Right renal pelvis (tissue), 4 donors: ENCODE measurements around the gene TMEM135. TPM values are rescaled to one million over a fixed set of nuclear protein-coding genes. Genes with fewer than 3 reads are reported as not detected.
"Not testable (repeated sequence)": the region's sequence is repeated elsewhere in the genome, so short reads cannot be mapped to it uniquely, and the experiment has no call there.

Experiments
- DNase-seq, 4 donors: peaks; one replicate each; pipeline ENCODE4 v3.0.0-alpha.2; 2013; ENCODE audit warnings: low read depth in 4 of 4, low spot score in 3 of 4, missing footprints in 1 of 4
- polyA plus RNA-seq, 4 donors: library from polyadenylated mRNA; unstranded; fragments of 120-200 nt; gene quantifications; one replicate each; pipeline ENCODE4 v1.2.1, GENCODE V29; 2013; ENCODE audit not compliant: insufficient read length in 4 of 4

Gene TMEM135
- polyA plus RNA-seq = 10 to 100 TPM; 34.3 to 38.7 (median 37.0) TPM

DNA sequence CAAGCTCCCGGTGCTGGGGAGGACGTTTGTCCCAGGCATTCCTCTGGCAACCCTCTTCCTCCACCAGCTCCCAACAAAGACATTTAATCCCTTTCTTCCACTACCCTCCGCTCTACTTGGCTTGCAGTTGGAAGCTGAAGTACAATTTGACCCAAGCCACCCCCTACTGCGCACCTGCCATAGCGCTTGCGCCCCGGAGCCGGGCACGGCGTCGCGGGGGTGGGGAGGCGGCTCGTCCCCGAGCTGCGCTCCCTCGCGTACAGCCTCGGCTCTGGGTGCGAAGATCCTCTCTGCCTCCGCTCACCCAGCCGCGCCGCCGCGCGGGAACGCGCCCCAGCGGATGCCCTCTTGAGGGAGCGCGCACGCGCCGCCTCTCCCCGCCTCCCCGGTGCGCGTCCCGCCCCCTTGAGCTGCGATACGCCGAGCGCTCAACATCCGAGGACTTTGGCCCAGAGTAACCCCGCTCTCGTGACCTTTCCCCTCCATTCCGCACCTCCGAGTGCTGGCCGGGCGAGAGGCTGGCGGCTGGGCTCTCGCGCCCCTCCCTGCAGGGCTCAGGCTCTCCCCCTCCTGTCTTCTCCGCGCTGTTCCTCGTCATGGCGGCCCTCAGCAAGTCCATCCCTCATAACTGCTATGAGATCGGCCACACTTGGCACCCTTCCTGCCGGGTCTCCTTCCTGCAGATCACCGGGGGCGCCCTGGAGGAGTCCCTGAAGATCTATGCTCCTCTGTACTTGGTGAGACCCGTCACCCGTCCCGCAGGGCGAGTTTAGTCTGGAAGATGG lies at the start of gene TMEM135:
TSS of gene TMEM135 (plus strand) at position 485 of the 785 bp plus-strand sequence. CDS start at position 597, 112 bp downstream.
- peak; percentile 83 to 87 (median 84) for DNase-seq

DNA sequence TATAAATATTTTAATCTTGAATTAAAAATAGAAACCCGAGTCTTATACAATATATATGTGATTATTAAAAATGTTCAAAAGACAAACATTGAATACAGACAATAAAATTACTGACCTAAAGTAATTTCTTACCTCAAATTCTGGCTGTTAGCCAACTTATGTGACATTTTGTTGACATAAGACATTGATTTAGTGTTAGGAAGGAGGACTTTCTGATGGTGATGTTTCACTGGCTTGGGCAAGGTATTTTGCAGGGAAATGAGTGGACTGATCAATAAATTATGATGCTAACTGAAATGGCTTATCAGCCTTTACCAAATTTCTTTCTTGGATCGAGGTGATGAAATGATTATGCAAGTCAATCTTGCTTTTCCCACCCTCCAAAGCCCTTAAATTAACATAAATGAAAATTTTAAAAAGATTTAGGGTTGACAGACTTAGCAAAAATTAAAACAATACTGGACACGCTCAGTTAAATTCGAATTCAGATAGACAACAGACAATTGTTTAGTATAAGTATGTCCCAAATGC lies 49.3 kb upstream of the TMEM135 start:
- DNase-seq = no peak

DNA sequence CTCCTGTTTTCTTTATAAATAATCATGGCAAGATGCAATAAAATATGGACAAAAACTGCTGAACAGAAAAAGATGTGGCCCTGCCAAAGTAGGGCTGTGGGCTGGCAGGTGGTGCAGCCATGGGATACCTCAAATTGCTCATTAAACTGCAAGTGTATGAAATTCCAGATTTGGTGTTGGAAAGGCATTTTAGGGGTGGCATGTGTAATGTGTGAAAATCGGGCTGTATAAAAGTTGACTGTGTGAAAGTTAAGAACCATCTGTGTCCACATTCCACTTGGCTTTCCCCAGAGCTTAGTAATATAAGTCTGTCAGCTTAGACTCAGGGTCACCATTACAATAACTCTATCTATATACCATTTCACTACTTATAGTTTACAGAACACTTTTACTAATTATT lies 47.7 kb upstream of the TMEM135 start:
- DNase-seq = no peak

DNA sequence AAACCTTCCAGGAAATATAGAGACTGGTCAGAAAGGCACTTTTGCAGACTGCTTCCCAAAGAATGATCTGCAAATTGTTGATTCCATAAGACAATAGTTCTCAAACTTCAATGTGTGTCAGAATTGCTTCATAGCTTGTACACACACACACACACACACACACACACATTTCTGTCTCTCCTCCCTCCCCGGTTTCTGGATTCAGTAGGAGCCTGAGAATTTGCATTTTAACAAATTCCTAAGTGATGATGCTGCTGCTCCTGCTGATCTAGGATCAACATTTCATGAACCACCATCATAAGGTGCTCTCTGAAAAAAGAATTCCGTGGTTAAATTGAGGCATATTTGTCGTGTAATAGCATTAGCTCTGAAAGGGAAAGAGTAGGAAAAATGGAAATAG lies 47.2 kb upstream of the TMEM135 start:
- no peak for DNase-seq

DNA sequence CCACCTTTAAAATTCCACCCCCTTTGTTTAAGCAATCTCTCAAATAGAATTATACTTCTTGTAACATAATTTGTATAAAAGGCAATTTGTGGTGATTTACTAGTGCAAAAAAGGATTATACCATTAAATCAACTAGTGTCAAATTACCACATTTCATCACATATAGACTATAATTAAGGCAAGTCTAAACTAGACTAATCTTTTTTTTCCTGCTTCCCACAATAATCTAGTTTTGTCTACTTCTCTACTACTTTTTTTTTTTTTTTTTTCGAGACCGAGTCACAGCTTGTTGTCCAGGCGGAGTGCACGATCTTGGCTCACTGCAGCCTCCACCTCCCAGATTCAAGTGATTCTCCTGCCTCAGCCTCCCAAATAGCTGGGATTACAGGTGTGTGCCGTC lies 46.4 kb upstream of the TMEM135 start:
- DNase-seq = no peak

DNA sequence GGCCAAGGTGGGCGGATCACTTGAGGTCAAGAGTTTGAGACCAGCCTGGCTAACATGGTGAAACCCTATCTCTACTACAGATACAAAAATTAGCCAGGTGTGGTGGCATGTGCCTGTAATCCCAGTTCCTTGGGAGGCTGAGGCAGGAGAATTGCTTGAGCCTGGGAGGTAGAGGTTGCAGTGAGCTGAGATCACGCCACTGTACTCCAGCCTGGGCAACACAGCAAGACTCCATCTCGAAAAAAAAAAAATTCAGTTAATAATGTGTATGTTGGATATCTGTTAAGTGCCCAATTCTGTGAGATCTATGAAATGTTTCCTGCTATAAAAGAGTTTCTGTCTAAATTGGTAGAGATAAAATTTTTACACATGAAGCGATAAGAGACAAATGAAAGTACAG lies 45.4 kb upstream of the TMEM135 start:
- DNase-seq = not testable (repeated sequence)

DNA sequence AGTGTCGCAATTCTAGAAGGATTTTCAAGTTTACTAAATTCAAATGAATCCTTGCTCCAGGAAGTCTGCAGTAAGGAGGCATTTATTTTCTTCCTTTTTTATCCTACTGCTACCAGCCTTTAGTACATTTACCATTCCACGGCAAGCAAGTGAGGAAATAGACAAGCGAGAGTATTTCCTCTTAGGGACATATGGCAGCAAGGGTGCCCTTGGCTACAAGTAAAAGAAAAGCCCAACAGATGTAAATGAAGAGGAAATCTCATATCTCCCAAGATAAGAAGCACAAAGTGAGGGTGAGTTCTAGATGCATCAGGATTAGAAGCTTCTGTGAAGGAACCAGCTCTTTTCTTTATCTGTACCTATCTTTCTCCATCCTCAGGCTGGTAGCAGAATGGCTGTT lies 44.7 kb upstream of the TMEM135 start:
- DNase-seq = no peak

DNA sequence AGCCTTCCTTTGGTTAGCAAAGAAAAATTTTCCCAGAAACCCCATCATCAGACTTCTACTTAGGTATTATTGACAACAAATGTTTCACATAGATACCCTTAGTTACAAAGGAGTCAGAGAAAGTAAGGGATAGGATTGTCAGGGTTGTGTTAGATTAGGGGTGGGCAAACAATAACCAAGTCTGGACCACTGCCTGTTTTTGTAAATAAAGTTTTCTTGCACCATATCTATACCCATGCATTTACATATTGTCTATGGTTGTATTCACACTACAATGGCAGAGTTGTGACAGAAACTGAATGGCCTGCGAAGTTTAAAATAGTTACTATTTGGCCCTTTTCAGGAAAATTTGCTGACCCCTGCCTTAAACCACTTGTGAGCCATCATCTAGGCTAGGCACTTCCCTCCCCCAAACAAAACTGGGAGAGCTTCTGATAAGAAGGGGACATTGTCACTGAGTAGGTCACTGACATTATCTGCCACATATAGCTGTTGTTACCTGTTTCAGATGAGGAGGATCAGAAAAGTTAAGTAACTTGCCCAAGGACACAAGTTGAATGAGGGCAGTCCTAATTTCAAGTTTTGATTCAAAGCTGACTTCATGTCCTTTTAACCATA lies 40.7 kb upstream of the TMEM135 start:
- no peak for DNase-seq

DNA sequence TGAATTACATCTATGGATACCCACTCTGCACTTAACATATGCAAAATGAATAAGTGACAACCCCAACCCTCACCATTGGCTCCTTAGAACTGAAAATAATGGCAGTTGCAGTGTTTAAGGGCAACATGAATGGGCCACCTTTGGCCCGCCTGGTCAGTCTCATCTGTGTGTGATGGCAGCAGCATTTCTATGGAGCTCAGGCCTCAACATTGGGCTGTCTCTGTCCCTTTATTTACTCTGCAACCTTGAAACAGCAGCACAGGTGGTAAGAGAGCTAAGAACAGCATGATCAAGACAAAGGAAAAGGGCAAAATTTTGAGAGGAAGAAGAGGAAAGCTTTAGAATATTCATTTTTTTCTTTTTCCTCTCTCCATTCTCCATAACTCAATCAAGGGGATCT lies 38.3 kb upstream of the TMEM135 start:
- no peak for DNase-seq

DNA sequence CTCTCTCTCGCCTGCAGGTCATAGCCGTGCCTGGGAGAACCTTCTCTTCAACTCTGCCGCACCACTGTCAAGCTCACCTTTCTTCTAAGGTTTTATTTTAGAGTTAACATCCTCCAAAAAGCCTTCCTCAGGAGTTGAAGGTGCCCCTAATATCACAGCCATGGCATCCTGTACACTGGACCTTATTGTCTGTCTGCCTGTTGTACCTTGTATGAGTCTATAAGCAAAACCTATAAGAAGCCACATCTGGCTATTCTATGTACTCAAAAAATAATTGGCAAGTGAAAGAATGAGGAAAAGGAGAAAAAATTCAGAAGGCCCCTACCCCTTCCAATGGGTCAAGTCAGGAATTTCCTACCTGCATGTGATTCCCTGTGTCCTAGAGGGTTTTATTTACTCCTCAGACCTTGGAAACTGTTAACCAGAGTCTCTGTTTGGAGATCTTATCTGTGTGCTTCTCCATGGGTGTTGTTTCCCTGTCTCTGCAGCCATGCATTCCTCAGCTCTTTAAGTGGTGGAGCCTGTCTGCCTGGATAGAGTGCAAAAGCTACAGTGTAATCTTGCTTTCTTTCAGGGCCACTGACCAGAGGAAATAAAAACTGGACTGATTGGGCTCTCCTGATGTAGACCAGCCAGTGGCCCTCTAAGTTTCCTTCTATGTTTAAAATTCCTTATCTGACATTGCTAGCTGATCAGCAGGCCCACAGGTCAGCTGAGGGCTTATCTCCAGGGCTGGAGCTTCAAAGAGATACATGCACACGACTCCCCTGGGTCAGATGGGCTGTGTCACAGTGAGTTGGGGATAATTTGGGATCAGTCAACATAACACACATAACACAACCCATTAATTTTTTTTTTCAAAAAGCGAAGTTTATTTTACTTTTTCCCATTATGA lies 37.6 kb upstream of the TMEM135 start:
- DNase-seq = peak in 1 of 4 donors; percentile 31

DNA sequence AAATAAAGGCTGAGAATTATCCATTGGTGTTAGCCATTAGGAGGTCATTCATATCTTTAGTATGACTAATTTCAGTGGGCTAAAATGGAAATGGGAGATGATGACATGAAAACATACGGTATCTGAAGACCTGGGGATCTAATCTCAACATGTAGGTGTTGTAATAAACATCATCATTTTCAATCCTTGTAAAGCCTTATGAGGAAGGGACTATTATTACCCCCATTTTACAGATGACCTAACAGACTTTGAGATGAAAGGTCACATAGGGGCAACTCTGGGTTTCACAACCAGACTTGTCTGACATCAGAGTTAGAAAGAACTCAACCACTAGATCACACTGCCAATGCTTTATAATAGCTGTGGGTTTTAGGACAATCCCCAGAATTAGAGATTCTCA lies 34.8 kb upstream of the TMEM135 start:
- no peak for DNase-seq

DNA sequence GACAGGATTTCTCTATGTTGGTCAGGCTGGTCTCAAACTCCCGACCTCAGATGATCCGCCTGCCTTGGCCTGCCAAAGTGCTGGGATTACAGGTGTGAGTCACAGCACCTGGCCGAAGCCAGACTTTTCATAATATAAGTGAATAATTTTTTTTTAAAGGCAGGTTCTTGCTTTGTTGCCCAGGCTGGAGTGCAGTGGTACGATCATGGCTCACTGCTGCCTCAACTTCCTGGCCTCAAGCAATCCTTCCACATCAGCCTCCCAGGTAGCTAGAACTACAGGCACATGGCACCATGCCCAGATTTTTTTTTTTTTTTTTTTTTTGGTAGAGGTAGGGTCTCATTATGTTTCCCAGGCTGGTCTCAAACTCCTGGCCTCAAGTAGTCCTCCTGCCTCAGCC lies 33.5 kb upstream of the TMEM135 start:
- DNase-seq = not testable (repeated sequence)

DNA sequence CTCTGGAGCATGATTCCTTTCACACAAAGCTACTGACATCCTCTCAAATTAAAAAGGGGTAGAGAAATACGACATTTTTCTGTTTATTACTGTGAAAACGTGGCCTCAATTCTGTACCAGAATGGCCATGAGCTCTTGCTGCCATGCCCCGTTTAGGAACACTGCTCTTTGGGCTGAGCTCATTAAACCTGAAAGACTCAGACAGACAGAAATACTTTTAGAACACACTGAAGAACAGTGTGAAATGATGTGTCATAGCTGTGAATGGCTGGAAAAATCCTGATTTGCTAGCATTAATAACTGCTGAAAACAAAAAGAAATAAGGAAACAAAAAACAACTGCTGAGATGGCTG lies 32.2 kb upstream of the TMEM135 start:
- DNase-seq = no peak

DNA sequence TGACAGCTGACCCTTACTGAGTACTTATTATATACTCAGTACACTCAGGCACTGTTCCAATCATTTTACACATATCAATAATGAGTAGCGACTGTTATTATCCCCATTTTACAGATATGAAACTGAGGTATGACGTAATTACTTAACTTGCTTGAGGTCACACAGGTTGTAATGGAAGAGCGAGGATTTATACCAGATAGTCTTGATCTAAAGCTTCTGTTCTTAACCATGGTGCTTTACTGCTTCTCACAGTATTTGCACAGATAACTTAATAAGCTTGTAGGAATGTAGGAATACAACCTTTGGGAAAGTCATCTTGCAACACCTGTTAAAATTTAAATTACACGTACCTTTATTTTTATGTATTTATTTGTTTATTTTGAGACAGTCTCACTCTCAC lies 31.7 kb upstream of the TMEM135 start:
- DNase-seq = no peak

DNA sequence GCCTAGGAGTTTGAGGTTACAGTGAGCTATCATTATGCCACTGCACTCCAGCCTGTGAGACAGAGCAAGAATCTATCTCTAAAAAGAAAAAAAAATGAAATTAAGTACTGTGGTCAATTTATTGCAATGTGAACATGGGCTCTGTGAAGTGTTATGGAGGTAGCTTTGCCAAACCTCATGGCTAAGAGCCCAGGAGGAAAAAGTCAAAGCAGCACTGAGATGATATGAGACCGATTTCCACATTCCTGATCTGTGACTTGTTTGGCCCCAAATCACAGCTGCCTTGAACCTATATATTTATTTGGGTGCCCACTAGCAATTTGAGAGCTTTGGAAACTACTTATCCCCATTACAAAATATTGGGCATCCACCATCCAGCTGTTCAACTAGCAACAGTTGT lies 29.8 kb upstream of the TMEM135 start:
- no peak for DNase-seq

DNA sequence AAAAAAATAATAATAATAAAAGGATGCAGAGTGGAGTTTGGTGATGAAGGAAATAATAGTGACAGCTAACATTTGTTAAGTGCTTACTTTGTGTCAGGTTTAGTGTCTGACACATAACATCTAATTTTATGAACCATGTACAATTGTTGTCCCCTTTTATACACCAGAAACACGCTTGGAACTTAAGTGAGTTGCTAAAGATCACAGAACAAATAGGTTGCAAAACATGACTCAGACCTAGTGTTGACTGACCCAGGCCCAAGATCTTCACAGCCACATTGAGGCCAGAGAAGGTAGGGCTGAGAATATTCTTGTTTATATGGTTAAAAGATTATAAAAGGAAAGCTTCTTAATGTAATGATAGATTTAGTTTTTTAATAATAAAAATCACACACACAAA lies 25.6 kb upstream of the TMEM135 start:
- DNase-seq = no peak

DNA sequence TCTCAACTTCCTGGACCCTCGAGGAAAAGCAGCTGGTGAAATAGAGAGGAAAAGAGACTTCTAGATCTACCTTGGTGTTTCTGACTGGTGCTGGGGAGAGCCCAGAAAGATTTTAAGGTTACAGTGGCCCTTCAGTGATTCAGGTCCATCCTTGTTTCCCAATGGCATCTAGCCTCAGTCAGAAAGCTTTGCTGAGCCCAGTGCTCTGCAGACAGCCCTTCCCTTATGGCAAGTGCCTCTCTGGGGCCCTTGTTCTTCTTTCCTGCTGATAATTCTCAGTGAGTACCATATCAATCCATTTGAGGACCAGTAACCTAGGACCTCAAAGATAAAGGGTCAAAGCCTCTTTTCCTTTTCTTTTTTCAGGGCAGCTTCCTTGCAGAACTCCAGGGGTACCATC lies 25.1 kb upstream of the TMEM135 start:
- DNase-seq = no peak

DNA sequence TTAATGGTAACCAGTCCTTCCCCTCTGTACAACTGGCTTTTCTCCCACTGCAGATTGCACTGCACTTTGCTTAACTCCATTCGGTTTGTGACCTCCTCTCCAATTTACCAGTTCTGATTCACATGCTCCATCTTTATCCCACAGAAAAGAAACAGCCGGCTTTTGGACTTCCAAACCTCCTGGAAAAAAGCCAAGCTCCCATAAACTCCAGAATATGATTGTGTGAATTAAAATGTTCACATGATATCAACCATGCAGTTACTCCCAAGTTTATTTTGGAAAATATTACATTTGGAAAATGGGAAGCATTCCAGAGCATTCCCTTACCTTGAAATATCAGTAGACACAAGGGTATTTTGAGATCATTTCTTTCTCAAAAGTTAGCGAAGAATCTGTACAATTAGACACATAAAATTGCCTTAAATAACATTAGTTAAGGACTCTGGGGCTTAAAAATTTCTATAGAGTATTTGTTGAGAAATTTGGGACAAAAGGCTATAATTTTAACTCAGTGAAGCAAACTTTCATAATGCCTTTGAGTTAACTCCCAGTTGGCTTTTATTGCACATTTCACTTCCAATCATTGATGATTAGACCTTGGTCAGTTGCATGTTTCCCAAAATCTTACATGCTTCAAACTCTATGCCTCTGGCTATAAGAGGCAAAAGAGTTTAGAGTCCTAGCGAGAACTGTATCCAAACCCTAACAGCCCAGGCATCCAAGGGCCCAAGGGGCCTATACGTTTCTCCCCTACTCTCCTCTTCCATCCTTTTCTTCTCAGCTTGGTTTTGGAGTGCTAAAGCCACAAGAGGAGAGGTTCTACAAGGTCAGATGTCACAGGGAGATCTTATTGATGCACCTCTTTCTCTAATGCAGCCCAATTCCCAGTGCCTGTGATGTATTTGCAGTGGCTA lies 23.6 kb upstream of the TMEM135 start:
- no peak for DNase-seq

DNA sequence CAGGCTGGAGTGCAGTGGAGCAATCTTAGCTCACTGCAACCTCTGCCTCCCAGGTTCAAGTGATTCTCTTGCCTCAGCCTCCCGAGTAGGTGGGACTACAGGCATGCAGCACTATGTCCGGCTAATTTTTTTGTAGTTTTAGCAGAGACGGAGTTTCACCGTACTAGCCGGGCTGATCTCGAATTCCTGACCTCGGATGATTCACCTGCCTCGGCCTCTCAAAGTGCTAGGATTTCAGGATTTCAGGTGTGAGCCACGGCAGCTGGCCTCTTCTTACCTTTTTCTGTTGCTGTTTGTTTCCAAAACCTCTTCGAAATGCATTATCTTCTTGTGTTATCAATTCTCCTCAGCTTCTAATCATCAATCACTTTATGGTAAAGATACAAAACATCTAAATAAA lies 22.1 kb upstream of the TMEM135 start:
- no peak for DNase-seq

DNA sequence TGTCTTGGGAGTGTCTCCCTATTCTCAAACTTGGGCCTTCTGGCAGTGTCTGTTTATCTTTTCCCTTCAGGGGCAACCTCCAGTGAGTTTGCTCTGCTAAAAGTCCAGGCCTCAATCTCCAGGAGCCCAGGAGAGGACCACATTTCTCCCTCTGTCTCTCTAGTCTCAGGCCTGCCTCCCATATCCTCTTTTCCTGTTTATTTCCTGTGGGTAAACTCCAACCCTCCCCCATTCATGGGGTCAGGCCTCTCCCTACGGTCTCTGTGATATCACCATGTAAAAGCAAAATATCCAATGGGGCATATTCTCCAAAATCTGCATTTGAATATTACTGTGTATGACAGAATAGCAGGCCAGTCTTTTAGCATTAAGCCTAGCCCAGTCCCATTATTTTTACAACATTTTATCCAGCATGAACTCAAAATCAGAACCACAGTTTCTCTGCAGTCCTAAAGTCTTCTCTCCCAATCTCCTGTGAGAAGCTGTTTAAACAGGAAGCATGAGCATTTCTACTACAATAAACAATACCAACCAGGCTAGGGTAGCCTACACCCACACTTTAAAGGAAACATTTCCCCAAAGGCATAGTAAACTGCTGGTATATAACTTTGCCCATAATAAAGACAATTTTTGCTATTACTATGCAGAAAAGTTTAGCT lies 18.0 kb upstream of the TMEM135 start:
- DNase-seq = no peak
